Right atrium auricular region (tissue), 2 donors: Measurements from ENCODE around the gene COMMD10. TPM values are rescaled to one million over a fixed set of nuclear protein-coding genes. Genes with fewer than 3 reads are reported as not detected.

Source experiments
- DNase-seq: peaks from one replicate; pipeline ENCODE4 v3.0.0-alpha.2; 2019; ENCODE audit warnings: low spot score
- H3K27ac ChIP-seq, 2 donors: fragments of 200-600 bp; sonication (generic); 1 replicate in 1 of 2; 2 replicates in 1 of 2; pipeline ENCODE4 v1.5.1; 2016 to 2019
- H3K27me3 ChIP-seq, 2 donors: fragments of 200-600 bp; sonication (generic); one replicate each; pipeline versions ENCODE4 v1.5.1 to v1.6.0; 2017 to 2019
- H3K36me3 ChIP-seq: fragments of 200-600 bp; sonication (generic); one replicate; pipeline ENCODE4 v1.5.1; 2016
- H3K4me1 ChIP-seq, 2 donors: fragments of 200-600 bp; sonication (generic); one replicate each; pipeline versions ENCODE4 v1.5.1 to v1.6.0; 2017 to 2019
- H3K4me3 ChIP-seq, 2 donors: fragments of 200-600 bp; sonication (generic); 1 replicate in 1 of 2; 2 replicates in 1 of 2; pipeline ENCODE4 v1.5.1; 2017 to 2019; ENCODE audit warnings: mild to moderate bottlenecking in 1 of 2, moderate library complexity in 1 of 2
- H3K9me3 ChIP-seq, 2 donors: fragments of 200-600 bp; sonication (generic); one replicate each; pipeline ENCODE4 v1.5.1; 2019
- total RNA-seq, 2 donors: library from RNA; depleted of rRNA; stranded (reverse); fragments of >200 nt; gene quantifications; one replicate each; pipeline ENCODE4 v1.1.0, GENCODE V29; 2016
- TF ChIP-seq, protein P1 (sequence below), 2 donors: fragments of 200-600 bp; sonication (generic); IDR thresholded peaks; one replicate each; pipeline ENCODE4 v1.5.1; 2019; ENCODE audit warnings: antibody characterized with exemption in 2 of 2

COMMD10 gene
- total RNA-seq, 2 donors from 2014 or later: 20.2 to 43.6 TPM

DNA sequence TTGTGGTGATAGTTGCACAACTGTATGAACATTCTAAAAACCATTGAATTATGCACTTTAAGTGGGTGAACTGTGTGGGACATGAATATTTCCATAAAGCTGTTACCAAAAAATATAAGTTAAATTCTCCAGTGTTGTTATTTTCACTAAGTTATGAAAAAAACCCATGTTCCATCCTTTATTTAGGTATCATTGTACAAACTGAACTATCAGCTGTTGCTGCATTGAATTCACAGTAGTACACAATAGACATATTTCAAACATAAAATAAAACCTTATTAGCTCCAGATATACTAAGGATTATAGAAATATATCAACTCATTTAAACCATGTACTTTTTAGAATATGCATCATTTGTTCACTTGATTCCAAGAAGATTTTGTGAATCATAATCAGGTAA lies 192.1 kb downstream of the COMMD10 start:
- no peak overlapping the region for H3K27ac ChIP-seq
- DNase-seq: no peak
- no peak overlapping the region for H3K4me3 ChIP-seq
- H3K4me1 ChIP-seq: no peaks in the 10 kb centered on the region
- H3K9me3 ChIP-seq: peaks cover 0 to 16% of the 10 kb centered on the region in 2 donors
- H3K27me3 ChIP-seq: no peaks in the 10 kb centered on the region
- H3K36me3 ChIP-seq: no peaks in the 10 kb centered on the region
- TF ChIP-seq, protein P1, sequence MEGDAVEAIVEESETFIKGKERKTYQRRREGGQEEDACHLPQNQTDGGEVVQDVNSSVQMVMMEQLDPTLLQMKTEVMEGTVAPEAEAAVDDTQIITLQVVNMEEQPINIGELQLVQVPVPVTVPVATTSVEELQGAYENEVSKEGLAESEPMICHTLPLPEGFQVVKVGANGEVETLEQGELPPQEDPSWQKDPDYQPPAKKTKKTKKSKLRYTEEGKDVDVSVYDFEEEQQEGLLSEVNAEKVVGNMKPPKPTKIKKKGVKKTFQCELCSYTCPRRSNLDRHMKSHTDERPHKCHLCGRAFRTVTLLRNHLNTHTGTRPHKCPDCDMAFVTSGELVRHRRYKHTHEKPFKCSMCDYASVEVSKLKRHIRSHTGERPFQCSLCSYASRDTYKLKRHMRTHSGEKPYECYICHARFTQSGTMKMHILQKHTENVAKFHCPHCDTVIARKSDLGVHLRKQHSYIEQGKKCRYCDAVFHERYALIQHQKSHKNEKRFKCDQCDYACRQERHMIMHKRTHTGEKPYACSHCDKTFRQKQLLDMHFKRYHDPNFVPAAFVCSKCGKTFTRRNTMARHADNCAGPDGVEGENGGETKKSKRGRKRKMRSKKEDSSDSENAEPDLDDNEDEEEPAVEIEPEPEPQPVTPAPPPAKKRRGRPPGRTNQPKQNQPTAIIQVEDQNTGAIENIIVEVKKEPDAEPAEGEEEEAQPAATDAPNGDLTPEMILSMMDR (IDR thresholded peaks at IDR 0.05): no peak

GRCh38 chr5:116280149-116280803 lies 195.5 kb downstream of the COMMD10 start:
- no peaks in the 10 kb centered on the region for H3K4me1 ChIP-seq
- H3K9me3 ChIP-seq: peaks cover 0 to 16% of the 10 kb centered on the region in 2 donors
- DNase-seq: no peak
- H3K27me3 ChIP-seq: no peaks in the 10 kb centered on the region
- H3K27ac ChIP-seq: no peak overlapping the region
- H3K4me3 ChIP-seq: no peak overlapping the region
- no peaks in the 10 kb centered on the region for H3K36me3 ChIP-seq
- TF ChIP-seq, protein P1 (IDR thresholded peaks at IDR 0.05): no peak

DNA sequence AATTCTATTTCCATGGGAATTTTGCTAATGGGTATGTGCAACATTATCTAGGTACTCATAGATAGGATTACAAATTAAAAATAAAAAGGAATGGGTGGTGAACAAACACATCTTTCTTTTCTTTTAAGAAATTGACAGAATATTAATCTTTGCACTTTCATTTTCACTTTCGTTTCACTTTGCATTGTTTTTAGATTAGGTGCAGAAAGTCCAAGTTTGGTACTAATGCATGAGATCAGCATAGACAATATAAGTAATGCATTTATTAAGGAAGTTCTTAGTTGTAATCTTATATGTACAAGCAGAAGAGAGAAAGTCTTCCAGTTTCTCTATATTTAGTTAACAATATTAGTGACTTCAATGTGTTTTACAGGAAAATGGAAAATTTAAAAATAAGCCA lies 196.5 kb downstream of the COMMD10 start:
- H3K27ac ChIP-seq: no peak overlapping the region
- no peaks in the 10 kb centered on the region for H3K4me1 ChIP-seq
- no peaks in the 10 kb centered on the region for H3K27me3 ChIP-seq
- H3K9me3 ChIP-seq: peaks cover 0 to 11% of the 10 kb centered on the region in 2 donors
- no peak overlapping the region for H3K4me3 ChIP-seq
- TF ChIP-seq, protein P1 (IDR thresholded peaks at IDR 0.05): no peak
- no peak for DNase-seq
- no peaks in the 10 kb centered on the region for H3K36me3 ChIP-seq

GRCh38 chr5:116288524-116288923 lies 203.7 kb downstream of the COMMD10 start:
- no peak overlapping the region for H3K27ac ChIP-seq
- peaks cover 0 to 26% of the 10 kb centered on the region in 2 donors for H3K9me3 ChIP-seq
- no peaks in the 10 kb centered on the region for H3K36me3 ChIP-seq
- no peak for DNase-seq
- no peaks in the 10 kb centered on the region for H3K27me3 ChIP-seq
- TF ChIP-seq, protein P1 (IDR thresholded peaks at IDR 0.05): no peak
- H3K4me3 ChIP-seq: no peak overlapping the region
- H3K4me1 ChIP-seq: no peaks in the 10 kb centered on the region

- Histone ChIP-seq H3K9me3 (peaks cover 0 to 26% of the 10 kb centered on the region in 2 donors), H3K27ac (no peak overlapping the region), H3K36me3 (no peaks in the 10 kb centered on the region), H3K27me3 (no peaks in the 10 kb centered on the region), H3K4me1 (no peaks in the 10 kb centered on the region), H3K4me3 (no peak overlapping the region)
- TF ChIP-seq, protein P1 (IDR thresholded peaks at IDR 0.05): no peak
- DNase-seq: no peak
These were observed 204.5 kb downstream of the COMMD10 start for GRCh38 chr5:116289276-116289675.

DNA sequence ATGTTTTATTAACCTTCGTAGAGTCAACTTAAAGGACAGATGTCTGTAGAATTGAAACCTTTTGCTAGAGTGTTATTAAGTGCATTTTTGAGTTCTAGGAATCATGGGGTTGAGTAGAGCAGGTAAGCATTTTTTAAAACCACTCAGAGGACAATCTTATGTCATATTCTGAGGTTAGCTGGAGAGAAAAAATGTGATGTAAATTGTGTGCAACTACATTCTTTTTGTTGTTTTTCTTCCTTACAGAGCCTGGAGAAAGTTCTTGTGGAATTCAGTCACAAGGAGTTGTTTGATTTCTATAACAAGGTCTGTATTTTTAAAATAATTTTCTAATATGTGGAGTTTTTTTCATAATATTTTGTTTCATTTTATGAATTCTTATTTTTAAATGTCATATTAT lies 206.4 kb downstream of the COMMD10 start:
- no peak overlapping the region for H3K27ac ChIP-seq
- DNase-seq: no peak

More for the DNA sequence above, 206.4 kb downstream of the COMMD10 start:
- H3K27me3 ChIP-seq: no peaks in the 10 kb centered on the region
- H3K4me3 ChIP-seq: no peak overlapping the region
- H3K9me3 ChIP-seq: peaks cover 0 to 26% of the 10 kb centered on the region in 2 donors
- H3K4me1 ChIP-seq: no peaks in the 10 kb centered on the region
- TF ChIP-seq, protein P1 (IDR thresholded peaks at IDR 0.05): no peak
- no peaks in the 10 kb centered on the region for H3K36me3 ChIP-seq
